A673 (cell line): ENCODE results near the gene ROR1. TPM values are rescaled to one million over a fixed set of nuclear protein-coding genes. Genes with fewer than 3 reads are reported as not detected.

Source experiments
- Bru-seq: library from RNA; stranded (reverse); fragments of 400-500 nt; gene quantifications from one replicate; lab custom pipeline; 2021; lab: Mats Ljungman, UMichigan
- BruChase-seq, 2 experiments: library from RNA; stranded (reverse); fragments of 400-500 nt; gene quantifications; one replicate each; lab custom pipeline; 2021; lab: Mats Ljungman, UMichigan
- BruUV-seq: library from RNA; stranded (reverse); fragments of 400-500 nt; replicated peaks from 2 replicates; lab custom pipeline; 2021; lab: Mats Ljungman, UMichigan
- CTCF ChIA-PET: fragments of 300-600 bp; sonication (Branson Sonifier 250); formaldehyde crosslinking; loops from one replicate; lab custom pipeline; 2022; ENCODE audit warnings: antibody characterized with exemption; lab: Charles Lee
- POLR2A ChIA-PET: fragments of 300-600 bp; sonication (Branson Sonifier 250); formaldehyde crosslinking; loops from one replicate; lab custom pipeline; 2022; ENCODE audit warnings: antibody characterized with exemption; ENCODE audit not compliant: low non-redundant PET; lab: Charles Lee
- DNase-seq: peaks from one replicate; pipeline ENCODE4 v3.0.0-alpha.2; 2015; ENCODE audit warnings: low spot score
- H3K27ac ChIP-seq: fragments of 200-600 bp; sonication (generic); 2 replicates; pipeline ENCODE4 v1.5.1; 2016; ENCODE audit warnings: mixed run types, low read depth, mild to moderate bottlenecking, mixed read lengths, antibody characterized with exemption, low read length; ENCODE audit not compliant: poor library complexity, severe bottlenecking
- H3K27me3 ChIP-seq: fragments of 200-600 bp; sonication (generic); replicated peaks from 2 replicates; pipeline ENCODE4 v1.6.1; 2017; ENCODE audit warnings: mixed run types, low read depth, mild to moderate bottlenecking, mixed read lengths, antibody characterized with exemption, low read length; ENCODE audit not compliant: insufficient read depth, poor library complexity
- H3K36me3 ChIP-seq: fragments of 200-600 bp; sonication (generic); 2 replicates; pipeline ENCODE4 v1.6.1; 2016; ENCODE audit warnings: mixed run types, mild to moderate bottlenecking, mixed read lengths, antibody characterized with exemption, low read length; ENCODE audit not compliant: insufficient read depth, poor library complexity, severe bottlenecking
- H3K4me1 ChIP-seq: fragments of 200-600 bp; sonication (generic); 2 replicates; pipeline ENCODE4 v1.6.1; 2017; ENCODE audit warnings: mixed run types, mild to moderate bottlenecking, mixed read lengths, antibody characterized with exemption, low read length; ENCODE audit not compliant: insufficient read depth, poor library complexity, severe bottlenecking
- H3K4me3 ChIP-seq: fragments of 200-600 bp; sonication (generic); 2 replicates; pipeline ENCODE4 v1.5.1; 2016; ENCODE audit warnings: low read depth, mixed run types, mild to moderate bottlenecking, mixed read lengths, low read length; ENCODE audit not compliant: poor library complexity, severe bottlenecking
- H3K9me3 ChIP-seq: fragments of 200-600 bp; sonication (generic); 2 replicates; pipeline ENCODE4 v1.6.1; 2016; ENCODE audit warnings: mixed run types, low read depth, mild to moderate bottlenecking, mixed read lengths, antibody characterized with exemption, low read length; ENCODE audit not compliant: poor library complexity, severe bottlenecking
- EZH2 ChIP-seq: fragments of 200-600 bp; sonication (generic); IDR thresholded peaks from 2 replicates; pipeline ENCODE4 v1.6.1; 2017; ENCODE audit warnings: borderline replicate concordance, low read depth, mild to moderate bottlenecking, mixed read lengths, antibody characterized with exemption, low read length; ENCODE audit not compliant: poor library complexity, severe bottlenecking
- intact Hi-C: fragments of 100-400 bp; cut with micrococcal nuclease; formaldehyde crosslinking; loops from one replicate; pipeline ENCODE4 v1.10.0; 2022; ENCODE audit not compliant: unreplicated experiment
- long read RNA-seq: library from polyadenylated mRNA; stranded (forward); transcript quantifications from one replicate; pipeline ENCODE4 v2.0.0, GENCODE V29; 2022
- total RNA-seq: library from RNA; stranded (reverse); gene quantifications from 2 replicates; pipeline ENCODE4 v1.2.3, GENCODE V29; 2021
- TF ChIP-seq, protein P1 (sequence below): fragments of 300-800, 200-600 bp; sonication (generic); conservative IDR thresholded peaks from 2 replicates; pipeline ENCODE4 v1.5.1; 2017; ENCODE audit warnings: low read depth, mild to moderate bottlenecking, antibody characterized with exemption, low read length, moderate library complexity, mixed read lengths

Gene ROR1
- total RNA-seq (7.4 and 8.3 TPM in 2 replicates), Bru-seq, nascent RNA (percentile 67 among the genes with signal in this experiment), BruChase-seq, experiment 1, labeled RNA remaining after a 2-hour chase (percentile 64 among the genes with signal in this experiment), BruChase-seq, experiment 2, labeled RNA remaining after a 6-hour chase (percentile 62 among the genes with signal in this experiment)
- long read RNA-seq, full-length matches to known transcripts, result 1 of 6 reads
- long read RNA-seq, partial matches to known transcripts, result 4 of 6 reads
- long read RNA-seq, other reads (novel, unspliced or antisense), result 1 of 6 reads

DNA sequence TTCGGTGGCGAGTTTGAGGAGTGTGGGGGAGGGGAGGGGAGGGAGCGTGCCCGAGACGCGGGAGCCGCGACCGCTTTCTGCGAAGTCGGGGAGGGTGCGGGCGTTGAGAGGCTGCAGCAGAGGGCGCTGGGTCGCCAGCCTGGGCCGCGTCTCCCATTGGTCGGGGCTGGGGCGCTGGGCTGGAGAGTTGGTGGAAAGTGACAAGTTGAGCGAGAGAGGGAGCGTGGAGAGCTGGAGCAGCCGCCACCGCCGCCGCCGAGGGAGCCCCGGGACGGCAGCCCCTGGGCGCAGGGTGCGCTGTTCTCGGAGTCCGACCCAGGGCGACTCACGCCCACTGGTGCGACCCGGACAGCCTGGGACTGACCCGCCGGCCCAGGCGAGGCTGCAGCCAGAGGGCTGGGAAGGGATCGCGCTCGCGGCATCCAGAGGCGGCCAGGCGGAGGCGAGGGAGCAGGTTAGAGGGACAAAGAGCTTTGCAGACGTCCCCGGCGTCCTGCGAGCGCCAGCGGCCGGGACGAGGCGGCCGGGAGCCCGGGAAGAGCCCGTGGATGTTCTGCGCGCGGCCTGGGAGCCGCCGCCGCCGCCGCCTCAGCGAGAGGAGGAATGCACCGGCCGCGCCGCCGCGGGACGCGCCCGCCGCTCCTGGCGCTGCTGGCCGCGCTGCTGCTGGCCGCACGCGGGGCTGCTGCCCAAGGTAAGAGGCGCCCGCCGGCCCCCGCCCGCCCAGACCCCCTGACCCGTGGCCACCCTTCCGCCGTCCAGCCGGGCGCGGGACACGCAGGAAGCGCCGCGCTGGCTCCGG lies at the start of gene ROR1:
TSS of gene ROR1 (plus strand) at position 203 of the 802 bp plus-strand sequence.
- H3K27ac ChIP-seq, result peak within 1 kb of the TSS; percentile 52
- intact Hi-C loops, result loop anchor here (5.0 to 10.0 kb wide), 2 partner anchors 143 to 361 kb away; no protein-coding TSS in a partner anchor
- BruUV-seq, result no TSS peak
- no peaks in the 10 kb centered on the region for H3K9me3 ChIP-seq
- no peaks in the 10 kb centered on the region for H3K36me3 ChIP-seq
- DNase-seq, result peak; percentile 93
- H3K27me3 ChIP-seq, result no peaks in the 10 kb centered on the region
- TF ChIP-seq, protein P1, sequence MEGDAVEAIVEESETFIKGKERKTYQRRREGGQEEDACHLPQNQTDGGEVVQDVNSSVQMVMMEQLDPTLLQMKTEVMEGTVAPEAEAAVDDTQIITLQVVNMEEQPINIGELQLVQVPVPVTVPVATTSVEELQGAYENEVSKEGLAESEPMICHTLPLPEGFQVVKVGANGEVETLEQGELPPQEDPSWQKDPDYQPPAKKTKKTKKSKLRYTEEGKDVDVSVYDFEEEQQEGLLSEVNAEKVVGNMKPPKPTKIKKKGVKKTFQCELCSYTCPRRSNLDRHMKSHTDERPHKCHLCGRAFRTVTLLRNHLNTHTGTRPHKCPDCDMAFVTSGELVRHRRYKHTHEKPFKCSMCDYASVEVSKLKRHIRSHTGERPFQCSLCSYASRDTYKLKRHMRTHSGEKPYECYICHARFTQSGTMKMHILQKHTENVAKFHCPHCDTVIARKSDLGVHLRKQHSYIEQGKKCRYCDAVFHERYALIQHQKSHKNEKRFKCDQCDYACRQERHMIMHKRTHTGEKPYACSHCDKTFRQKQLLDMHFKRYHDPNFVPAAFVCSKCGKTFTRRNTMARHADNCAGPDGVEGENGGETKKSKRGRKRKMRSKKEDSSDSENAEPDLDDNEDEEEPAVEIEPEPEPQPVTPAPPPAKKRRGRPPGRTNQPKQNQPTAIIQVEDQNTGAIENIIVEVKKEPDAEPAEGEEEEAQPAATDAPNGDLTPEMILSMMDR, result peak; percentile 83
- TF ChIP-seq EZH2, result no peak
- ChIA-PET CTCF (interaction anchor here (0.5 to 0.9 kb wide), 2 partner anchors 17 to 82 kb away, joined by 3 to 4 read pairs; no protein-coding TSS in a partner anchor), POLR2A (interaction anchor here (0.6 kb wide), 1 partner anchor 1981 kb away, joined by 14 read pairs; no protein-coding TSS in a partner anchor)
- H3K4me1 ChIP-seq, result peaks cover 15% of the 10 kb centered on the region
- peak within 1 kb of the TSS; percentile 80 for H3K4me3 ChIP-seq

DNA sequence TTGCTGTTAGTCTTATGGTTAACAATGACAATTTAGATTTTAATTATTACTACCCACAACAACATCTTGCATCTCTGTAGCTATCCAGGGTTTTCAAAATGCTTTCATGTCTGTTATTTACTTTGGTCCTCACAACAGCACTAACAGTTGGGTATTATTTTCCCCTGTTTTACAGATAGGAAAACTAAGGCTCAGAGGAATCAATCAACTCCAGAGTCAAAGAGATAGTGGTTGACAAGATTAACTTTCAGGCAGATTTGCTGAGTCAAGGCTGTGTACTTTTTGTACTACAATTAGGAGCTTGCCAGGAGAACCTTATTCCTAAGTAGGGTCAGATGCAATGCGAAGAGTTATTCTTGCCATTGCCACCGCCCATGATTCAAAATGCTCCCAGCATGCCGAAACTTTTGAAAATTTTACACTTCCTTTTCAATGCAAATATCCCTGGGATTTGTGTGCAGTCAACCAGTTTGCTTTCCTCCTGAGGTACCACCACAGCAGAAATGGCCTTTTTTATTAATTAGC lies 49.4 kb upstream of the ROR1 start:
- ChIA-PET CTCF (no interaction called here), POLR2A (no interaction called here)
- TF ChIP-seq, protein P1, result no peak
- TF ChIP-seq EZH2, result no peak
- Histone ChIP-seq H3K4me3 (no peak overlapping the region), H3K4me1 (peaks cover 4% of the 10 kb centered on the region), H3K27me3 (no peaks in the 10 kb centered on the region), H3K36me3 (no peaks in the 10 kb centered on the region), H3K9me3 (no peaks in the 10 kb centered on the region), H3K27ac (no peak overlapping the region)
- no TSS peak for BruUV-seq
- intact Hi-C loops, result no loop called here
- no peak for DNase-seq

DNA sequence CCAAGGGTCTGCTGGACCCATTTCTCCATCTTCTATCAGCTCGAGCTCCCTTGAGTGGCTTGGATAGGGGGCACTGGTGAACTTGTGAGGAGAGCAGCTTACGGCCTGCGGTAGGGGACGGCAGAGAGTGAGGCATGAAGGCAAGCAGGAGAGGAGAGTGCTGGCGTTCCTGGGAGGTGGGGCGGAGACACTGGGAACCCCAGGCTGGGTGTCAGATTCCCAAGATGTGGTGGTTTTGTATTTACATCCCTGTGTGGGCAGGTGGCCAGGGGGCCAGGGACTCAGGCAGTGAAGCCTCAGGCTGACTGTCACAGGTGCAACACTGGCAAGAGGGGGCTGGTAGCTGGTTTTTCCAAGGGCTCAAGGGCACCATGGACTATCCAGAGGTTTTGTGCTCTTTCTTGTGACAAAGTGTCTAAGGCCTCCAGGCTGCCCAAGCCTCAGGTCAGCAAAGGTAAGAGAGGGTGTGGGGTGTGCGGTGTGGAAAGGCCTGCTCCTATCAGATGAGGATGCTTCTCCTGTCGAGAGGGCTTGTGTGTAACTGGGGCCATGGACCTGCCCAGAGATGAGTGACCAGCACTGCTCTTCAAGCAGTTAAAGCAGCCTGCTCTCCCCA lies 45.1 kb upstream of the ROR1 start:
- TF ChIP-seq, protein P1, result no peak
- TF ChIP-seq EZH2, result no peak
- no peaks in the 10 kb centered on the region for H3K9me3 ChIP-seq
- no peak overlapping the region for H3K4me3 ChIP-seq
- no peaks in the 10 kb centered on the region for H3K27me3 ChIP-seq
- H3K4me1 ChIP-seq, result no peaks in the 10 kb centered on the region
- intact Hi-C loops, result no loop called here
- BruUV-seq, result no TSS peak
- CTCF ChIA-PET, result no interaction called here
- no peak overlapping the region for H3K27ac ChIP-seq
- DNase-seq, result no peak
- POLR2A ChIA-PET, result no interaction called here
- H3K36me3 ChIP-seq, result no peaks in the 10 kb centered on the region
